GM21367 (cell line): ENCODE results near the gene WDR1.

Source experiments
- ATAC-seq: cut with Tn5 transposase; IDR thresholded peaks from one replicate; pipeline ENCODE4 v1.9.1; 2021; ENCODE audit not compliant: unreplicated experiment

WDR1 gene

DNA sequence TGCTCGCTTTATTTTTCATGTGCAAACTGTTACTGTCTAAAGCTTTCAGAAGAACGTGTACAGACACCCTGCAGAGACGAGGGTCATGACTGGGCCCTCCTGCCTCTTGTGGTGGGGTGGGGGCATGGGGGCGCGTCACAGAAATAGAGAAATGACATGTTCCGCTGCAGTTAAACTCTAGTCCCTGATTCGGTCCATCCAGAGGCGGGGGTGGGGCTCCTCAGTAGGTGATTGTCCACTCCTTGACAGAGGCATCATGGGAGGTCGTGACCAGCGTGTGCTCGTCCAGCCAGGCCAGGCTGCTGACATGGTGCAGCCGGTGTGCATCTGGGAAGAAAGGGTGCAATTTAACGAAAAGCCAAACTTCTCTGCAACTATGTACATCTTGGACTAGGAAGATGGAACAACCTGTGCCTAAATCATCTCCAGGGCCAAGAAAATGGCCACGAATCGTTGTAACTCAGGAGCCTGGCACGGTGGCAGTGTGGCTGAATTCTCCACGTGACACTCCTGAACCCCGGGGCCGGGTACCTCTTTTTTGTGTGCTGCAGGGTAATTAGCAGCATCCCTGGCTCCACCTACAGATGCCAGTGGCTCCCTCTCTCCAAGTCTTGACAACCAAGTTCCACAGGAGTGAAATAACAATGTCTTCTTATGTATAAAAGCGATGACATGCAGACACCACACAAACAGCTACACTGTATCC, 41.3 kb downstream of the WDR1 start:
- no peak for ATAC-seq

- no peak for ATAC-seq
Measured at GRCh38 chr4:10074767-10075105, 41.9 kb downstream of the WDR1 start.

DNA sequence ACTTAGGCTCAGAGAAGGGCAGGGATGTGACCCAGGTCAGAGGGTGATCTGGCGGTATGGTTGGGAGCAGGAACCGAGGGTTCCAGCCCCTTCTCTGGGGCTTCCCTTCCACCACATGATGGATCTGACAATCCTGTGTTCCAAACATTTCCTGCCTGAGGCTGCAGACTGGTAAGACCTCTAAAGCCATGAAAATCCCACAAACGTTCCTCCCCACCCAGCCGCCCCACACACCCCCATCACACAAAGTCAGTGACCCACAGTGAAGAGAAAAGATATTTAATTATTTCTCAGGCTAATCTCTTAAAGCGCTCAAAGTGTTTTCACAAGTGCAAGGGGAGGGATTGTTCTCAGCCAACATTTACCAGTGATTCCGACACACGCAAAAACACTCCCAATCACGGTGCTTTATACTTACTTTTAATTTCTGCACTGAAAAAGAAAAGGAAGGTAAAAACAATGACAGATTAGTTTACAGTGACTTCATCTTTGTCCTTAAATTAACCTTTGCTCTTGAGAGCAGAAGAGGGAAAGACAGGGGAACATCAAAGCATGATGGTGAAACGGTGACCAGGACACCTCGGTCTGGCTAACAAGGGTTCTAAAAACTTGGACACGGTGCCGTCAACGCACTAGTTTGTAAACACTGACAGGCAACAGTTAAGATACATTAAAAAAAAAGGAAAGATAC, 42.4 kb downstream of the WDR1 start:
- no peak for ATAC-seq

DNA sequence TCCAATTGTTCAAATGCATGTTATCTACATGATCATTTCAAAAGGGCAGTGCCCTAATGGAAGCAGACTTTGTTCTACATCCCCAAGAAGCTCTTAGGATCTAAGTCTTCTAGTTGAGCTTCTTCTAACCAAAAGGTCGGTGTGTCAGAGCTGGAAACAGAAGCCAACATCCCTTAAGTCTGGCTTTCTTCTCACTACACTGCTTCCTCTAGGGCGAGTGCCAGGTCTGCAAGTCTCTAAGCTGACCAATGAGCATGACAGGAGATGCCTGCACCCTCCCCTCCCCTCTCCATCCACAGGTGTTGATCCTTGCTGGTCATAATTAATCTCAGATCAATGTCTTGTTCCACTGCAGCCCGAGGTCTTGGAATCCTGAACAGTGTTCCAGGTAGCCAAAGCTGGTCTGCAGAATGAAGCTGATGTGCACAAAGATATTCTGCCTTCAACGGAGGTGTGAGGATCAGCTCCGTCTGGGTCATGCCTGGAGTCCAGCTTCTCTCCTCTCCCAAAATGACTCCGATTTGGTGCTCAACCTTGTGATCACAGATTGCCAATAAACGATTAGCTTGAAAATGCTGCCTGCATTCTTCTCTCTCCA, 44.1 kb downstream of the WDR1 start:
- no peak for ATAC-seq

DNA sequence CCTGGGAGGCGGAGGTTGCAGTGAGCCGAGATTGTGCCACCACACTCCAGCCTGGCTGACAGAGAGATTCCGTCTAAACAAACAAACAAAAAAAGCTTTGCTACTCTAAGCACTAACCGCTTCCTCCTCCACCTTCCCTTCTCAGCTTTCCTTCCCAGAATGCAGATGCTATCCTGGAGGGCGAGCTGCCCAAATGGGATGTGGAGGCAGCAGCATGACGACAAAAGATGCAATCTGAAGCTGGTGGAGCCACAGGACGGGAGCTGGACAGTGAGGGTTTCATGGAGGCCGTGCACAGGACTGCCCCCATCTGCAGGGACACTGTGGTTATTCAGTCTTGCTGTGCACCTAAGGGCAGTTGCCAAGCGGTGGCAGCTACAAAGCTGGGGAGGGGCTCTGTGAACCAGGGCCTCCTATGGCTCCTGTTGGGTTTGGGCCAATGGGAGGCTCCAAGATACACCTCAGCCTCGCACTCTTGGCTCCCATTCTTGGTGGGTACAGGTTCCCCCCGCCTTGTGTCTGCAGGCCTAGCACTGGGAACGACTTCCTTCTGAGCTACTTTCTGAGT, 47.4 kb downstream of the WDR1 start:
- ATAC-seq = no peak

- ATAC-seq = no peak
Measured at GRCh38 chr4:10066670-10067651, 49.6 kb downstream of the WDR1 start.

GRCh38 chr4:10066206-10066605, 50.4 kb downstream of the WDR1 start:
- no peak for ATAC-seq

GRCh38 chr4:10063544-10064300, 52.9 kb downstream of the WDR1 start:
- ATAC-seq = no peak

DNA sequence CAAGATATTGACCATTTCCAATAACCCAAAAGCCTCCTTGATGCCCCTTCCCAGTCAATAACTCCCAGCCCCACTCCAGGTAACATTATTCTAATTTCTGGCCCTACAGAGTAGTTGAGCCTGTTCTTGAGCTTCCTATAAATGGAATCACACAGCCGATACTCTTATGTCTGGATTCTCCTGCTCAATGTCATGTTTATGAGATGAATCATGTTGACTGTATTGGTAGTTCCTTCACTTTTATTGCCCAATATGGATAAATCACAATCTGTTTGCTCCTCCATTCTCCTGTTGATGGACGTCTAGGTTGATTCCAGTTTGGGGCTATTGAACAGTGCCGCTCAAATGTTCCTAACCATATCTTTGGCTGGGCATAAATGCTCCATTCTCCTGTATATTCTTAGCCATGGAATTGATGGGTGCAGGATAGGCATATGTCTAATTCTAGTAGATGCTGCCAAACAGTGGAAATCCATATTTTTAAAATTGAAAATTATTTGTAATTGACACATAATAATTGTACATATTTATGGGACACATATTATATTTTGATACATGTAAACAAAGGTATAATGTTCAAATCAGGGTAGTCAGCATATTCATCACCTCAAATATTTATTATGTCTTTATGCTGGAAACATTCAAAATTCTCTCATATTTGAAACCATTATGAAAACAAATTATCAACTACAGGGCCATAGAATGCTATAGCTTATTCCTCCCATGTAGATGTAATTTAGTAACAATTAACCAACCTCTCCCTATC, 54.8 kb downstream of the WDR1 start:
- no peak for ATAC-seq

DNA sequence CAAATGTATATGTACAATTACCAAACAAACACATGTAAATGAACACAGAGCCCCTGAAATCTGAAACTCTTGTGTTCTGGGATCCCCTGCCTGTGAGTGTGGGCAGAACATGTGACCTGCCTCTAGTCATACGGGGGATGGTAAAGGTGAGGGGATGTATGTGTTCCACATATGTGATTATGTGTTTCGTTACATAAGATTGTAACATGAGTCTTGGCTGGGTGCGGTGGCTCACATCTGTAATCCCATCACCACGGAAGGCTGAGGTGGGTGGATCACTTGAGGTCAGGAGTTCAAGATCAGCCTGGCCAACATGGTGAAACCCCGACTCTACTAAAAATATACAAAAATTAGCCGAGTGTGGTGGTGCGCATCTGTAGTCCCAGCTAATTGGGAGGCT, 58.2 kb downstream of the WDR1 start:
- no peak for ATAC-seq

DNA sequence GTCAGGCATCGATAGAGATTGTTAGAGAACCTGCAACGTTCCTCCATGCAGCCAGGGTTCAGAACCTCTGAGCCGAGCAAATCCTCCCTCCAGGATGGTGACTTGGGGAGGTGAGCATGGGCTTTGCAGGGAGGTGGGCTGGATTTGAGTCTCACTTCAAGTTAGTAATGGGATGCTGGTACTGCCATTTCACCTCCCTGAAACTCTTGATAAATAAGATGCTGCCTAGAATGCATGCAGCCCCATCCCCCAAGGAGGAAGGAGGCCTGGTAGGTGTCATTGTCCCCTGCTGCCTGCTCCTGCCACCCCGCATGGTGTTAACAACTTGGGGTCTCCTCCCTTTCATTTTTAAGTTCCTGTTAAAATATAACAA, 59.6 kb downstream of the WDR1 start:
- no peak for ATAC-seq

GRCh38 chr4:10056334-10057022, 60.1 kb downstream of the WDR1 start:
- ATAC-seq = no peak

GRCh38 chr4:10055871-10056270, 60.7 kb downstream of the WDR1 start:
- ATAC-seq = no peak

DNA sequence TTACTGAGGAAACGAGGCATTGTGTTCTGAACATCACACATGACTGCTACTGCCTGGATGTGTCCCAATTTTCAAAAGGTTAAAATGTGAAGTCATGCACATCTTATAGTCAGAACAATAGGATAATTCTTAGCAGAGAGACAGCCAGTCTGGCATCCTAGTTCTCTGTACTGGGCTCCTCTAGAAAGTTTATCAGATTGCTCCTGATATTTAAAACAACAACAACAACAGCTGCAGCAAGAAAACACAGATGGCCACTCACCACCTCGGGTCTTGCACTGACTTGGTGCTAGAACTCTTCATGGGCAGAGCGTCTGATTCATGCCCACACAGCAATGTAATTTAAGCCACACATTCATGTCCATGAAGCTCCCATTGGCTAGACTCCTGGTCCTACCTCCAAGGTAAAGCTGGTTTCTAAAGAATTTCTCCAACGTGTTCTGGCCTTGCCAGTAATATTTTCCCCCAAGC, 62.0 kb downstream of the WDR1 start:
- no peak for ATAC-seq

- no peak for ATAC-seq
Measured at GRCh38 chr4:10053635-10054453, 62.8 kb downstream of the WDR1 start.

- ATAC-seq = no peak
Measured at GRCh38 chr4:10051517-10052135, 65.0 kb downstream of the WDR1 start.

DNA sequence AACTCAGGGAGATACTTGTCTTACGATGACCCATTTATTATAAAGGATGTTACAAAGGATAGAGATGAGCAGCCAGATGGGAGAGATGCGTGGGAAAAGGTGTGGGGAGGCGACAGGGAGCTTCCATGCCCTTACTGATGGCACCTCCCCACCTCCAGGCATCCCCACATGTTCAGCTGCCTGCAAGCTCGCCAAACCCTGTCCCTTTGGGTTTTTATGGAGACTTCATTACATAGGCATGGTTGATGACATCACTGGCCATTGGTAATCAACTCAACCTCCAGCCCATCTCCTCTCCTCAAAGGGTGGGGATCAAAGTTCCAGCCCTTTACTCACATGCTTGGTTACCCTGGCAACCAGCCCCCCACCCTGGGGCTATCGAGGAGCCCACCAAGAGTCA, 65.9 kb downstream of the WDR1 start:
- no peak for ATAC-seq

GRCh38 chr4:10050261-10050661, 66.3 kb downstream of the WDR1 start:
- ATAC-seq = no peak
